Measurements from ENCODE around the gene KCNH1. TPM values are rescaled to one million over a fixed set of nuclear protein-coding genes. Genes with fewer than 3 reads are reported as not detected.

KCNH1 gene
- total and polyA plus RNA-seq, 2 experiments from 2014 or later, result 0.28 TPM; not detected in 1

DNA sequence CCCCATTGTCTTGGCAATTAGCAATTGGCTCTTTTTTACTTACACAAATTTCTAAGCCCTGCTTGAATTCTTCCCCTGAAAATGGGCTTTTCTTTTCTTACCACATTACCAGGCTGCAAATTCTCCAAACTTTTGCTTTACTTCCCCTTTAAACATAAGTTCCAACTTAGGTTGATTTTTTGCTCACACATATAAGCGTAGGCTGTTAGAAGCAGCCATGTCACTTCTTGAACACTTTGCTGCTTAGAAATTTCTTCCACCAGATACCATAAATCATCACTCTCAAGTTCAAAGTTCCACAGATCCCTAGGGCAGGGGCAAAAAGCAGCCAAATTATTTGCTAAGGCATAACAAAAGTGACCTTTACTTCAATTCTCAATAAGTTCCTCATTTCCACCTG is 35.4 kb upstream of the KCNH1 start (continued):
- no peak for TF ChIP-seq CREB1 (CRISPR knock-in tag; IDR thresholded peaks at IDR 0.05; ENCODE audit: low read depth)
- TF ChIP-seq STAT1 (IDR thresholded peaks at IDR 0.05; ENCODE audit: unreplicated experiment), result no peak
- TF ChIP-seq, protein P1, sequence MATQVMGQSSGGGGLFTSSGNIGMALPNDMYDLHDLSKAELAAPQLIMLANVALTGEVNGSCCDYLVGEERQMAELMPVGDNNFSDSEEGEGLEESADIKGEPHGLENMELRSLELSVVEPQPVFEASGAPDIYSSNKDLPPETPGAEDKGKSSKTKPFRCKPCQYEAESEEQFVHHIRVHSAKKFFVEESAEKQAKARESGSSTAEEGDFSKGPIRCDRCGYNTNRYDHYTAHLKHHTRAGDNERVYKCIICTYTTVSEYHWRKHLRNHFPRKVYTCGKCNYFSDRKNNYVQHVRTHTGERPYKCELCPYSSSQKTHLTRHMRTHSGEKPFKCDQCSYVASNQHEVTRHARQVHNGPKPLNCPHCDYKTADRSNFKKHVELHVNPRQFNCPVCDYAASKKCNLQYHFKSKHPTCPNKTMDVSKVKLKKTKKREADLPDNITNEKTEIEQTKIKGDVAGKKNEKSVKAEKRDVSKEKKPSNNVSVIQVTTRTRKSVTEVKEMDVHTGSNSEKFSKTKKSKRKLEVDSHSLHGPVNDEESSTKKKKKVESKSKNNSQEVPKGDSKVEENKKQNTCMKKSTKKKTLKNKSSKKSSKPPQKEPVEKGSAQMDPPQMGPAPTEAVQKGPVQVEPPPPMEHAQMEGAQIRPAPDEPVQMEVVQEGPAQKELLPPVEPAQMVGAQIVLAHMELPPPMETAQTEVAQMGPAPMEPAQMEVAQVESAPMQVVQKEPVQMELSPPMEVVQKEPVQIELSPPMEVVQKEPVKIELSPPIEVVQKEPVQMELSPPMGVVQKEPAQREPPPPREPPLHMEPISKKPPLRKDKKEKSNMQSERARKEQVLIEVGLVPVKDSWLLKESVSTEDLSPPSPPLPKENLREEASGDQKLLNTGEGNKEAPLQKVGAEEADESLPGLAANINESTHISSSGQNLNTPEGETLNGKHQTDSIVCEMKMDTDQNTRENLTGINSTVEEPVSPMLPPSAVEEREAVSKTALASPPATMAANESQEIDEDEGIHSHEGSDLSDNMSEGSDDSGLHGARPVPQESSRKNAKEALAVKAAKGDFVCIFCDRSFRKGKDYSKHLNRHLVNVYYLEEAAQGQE (IDR thresholded peaks at IDR 0.05; ENCODE audit: unreplicated experiment), result no peak
- TF ChIP-seq, protein P2, sequence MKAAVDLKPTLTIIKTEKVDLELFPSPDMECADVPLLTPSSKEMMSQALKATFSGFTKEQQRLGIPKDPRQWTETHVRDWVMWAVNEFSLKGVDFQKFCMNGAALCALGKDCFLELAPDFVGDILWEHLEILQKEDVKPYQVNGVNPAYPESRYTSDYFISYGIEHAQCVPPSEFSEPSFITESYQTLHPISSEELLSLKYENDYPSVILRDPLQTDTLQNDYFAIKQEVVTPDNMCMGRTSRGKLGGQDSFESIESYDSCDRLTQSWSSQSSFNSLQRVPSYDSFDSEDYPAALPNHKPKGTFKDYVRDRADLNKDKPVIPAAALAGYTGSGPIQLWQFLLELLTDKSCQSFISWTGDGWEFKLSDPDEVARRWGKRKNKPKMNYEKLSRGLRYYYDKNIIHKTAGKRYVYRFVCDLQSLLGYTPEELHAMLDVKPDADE (IDR thresholded peaks at IDR 0.05), result no peak

DNA sequence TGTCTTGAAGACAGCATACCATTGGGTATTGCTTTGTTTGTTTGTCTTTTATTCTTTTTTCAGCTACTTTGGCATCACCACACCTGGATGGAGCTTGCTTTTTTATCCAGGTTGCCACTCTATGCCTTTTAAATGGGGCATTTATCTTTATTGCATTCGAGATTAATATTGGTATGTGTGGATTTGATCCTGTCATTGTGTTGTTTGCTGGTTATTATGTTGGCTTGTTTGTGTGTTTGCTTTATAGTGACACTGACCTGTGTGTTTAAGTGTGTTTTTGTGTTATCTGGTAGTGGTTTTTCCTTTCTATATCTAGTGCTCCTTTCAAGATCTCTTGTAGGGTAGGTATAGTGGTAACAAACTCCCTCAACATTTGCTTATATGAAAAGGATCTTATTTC is 24.9 kb upstream of the KCNH1 start:
- Histone ChIP-seq H3K4me3 (no peak overlapping the region), H3K9me2 (ENCODE audit: insufficient read depth) (peaks cover 10% of the 10 kb centered on the region), H4K20me1 (replicated peaks; ENCODE audit: insufficient read depth) (no peaks in the 10 kb centered on the region), H3K4me2 (no peak overlapping the region), H3K79me2 (replicated peaks; ENCODE audit: insufficient read depth) (no peaks in the 10 kb centered on the region), H3K27me3 (ENCODE audit: insufficient read depth) (no peaks in the 10 kb centered on the region), H3K4me1 (ENCODE audit: insufficient read depth) (peaks cover 3% of the 10 kb centered on the region), H2AFZ (no peak overlapping the region), H3K36me3 (ENCODE audit: insufficient read depth) (no peaks in the 10 kb centered on the region), H3F3A (replicated peaks; ENCODE audit: low read depth) (no peaks in the 10 kb centered on the region), H3K27ac (ENCODE audit: low read depth) (no peak overlapping the region)
- Mint-ChIP-seq H3K27me3 (ENCODE audit: insufficient read depth, low read depth, poor library complexity) (peaks cover 6% of the 10 kb centered on the region), H3K9me3 (peaks cover 13% of the 10 kb centered on the region; the same call in 2 of the 3 replicates), H3K36me3 (ENCODE audit: low read depth) (peaks cover 8% of the 10 kb centered on the region), H3K27ac (no peak overlapping the region), H3K4me3 (no peak overlapping the region), H3K4me1 (peaks cover 1% of the 10 kb centered on the region)
- TF ChIP-seq POLR2AphosphoS5 (IDR thresholded peaks at IDR 0.05; ENCODE audit: low read depth) (no peak), STAT1 (IDR thresholded peaks at IDR 0.05; ENCODE audit: unreplicated experiment) (no peak), EZH2 (IDR thresholded peaks at IDR 0.05; ENCODE audit: low read depth, unreplicated experiment) (no peak), ZNF331 (CRISPR knock-in tag; IDR thresholded peaks at IDR 0.05; ENCODE audit: low read depth) (no peak)
- TF ChIP-seq, protein P3, sequence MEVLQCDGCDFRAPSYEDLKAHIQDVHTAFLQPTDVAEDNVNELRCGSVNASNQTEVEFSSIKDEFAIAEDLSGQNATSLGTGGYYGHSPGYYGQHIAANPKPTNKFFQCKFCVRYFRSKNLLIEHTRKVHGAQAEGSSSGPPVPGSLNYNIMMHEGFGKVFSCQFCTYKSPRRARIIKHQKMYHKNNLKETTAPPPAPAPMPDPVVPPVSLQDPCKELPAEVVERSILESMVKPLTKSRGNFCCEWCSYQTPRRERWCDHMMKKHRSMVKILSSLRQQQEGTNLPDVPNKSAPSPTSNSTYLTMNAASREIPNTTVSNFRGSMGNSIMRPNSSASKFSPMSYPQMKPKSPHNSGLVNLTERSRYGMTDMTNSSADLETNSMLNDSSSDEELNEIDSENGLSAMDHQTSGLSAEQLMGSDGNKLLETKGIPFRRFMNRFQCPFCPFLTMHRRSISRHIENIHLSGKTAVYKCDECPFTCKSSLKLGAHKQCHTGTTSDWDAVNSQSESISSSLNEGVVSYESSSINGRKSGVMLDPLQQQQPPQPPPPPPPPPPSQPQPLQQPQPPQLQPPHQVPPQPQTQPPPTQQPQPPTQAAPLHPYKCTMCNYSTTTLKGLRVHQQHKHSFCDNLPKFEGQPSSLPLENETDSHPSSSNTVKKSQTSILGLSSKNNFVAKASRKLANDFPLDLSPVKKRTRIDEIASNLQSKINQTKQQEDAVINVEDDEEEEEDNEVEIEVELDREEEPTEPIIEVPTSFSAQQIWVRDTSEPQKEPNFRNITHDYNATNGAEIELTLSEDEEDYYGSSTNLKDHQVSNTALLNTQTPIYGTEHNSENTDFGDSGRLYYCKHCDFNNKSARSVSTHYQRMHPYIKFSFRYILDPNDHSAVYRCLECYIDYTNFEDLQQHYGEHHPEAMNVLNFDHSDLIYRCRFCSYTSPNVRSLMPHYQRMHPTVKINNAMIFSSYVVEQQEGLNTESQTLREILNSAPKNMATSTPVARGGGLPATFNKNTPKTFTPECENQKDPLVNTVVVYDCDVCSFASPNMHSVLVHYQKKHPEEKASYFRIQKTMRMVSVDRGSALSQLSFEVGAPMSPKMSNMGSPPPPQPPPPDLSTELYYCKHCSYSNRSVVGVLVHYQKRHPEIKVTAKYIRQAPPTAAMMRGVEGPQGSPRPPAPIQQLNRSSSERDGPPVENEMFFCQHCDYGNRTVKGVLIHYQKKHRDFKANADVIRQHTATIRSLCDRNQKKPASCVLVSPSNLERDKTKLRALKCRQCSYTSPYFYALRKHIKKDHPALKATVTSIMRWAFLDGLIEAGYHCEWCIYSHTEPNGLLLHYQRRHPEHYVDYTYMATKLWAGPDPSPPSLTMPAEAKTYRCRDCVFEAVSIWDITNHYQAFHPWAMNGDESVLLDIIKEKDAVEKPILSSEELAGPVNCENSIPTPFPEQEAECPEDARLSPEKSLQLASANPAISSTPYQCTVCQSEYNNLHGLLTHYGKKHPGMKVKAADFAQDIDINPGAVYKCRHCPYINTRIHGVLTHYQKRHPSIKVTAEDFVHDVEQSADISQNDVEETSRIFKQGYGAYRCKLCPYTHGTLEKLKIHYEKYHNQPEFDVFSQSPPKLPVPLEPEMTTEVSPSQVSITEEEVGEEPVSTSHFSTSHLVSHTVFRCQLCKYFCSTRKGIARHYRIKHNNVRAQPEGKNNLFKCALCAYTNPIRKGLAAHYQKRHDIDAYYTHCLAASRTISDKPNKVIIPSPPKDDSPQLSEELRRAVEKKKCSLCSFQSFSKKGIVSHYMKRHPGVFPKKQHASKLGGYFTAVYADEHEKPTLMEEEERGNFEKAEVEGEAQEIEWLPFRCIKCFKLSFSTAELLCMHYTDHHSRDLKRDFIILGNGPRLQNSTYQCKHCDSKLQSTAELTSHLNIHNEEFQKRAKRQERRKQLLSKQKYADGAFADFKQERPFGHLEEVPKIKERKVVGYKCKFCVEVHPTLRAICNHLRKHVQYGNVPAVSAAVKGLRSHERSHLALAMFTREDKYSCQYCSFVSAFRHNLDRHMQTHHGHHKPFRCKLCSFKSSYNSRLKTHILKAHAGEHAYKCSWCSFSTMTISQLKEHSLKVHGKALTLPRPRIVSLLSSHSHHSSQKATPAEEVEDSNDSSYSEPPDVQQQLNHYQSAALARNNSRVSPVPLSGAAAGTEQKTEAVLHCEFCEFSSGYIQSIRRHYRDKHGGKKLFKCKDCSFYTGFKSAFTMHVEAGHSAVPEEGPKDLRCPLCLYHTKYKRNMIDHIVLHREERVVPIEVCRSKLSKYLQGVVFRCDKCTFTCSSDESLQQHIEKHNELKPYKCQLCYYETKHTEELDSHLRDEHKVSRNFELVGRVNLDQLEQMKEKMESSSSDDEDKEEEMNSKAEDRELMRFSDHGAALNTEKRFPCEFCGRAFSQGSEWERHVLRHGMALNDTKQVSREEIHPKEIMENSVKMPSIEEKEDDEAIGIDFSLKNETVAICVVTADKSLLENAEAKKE (CRISPR knock-in tag; IDR thresholded peaks at IDR 0.05), result no peak
- TF ChIP-seq, protein P1 (IDR thresholded peaks at IDR 0.05; ENCODE audit: unreplicated experiment), result no peak
- no peak for ATAC-seq
- no peak for DNase-seq (ENCODE audit: low spot score)

Measured in GM23338 (cell line).